Activated CD4-positive, alpha-beta T cell treated with anti-CD3 and anti-CD28 coated beads, Interleukin-2, Interleukin-6, amounts not matched to agents 100 ng/mL and 50 ng/mL, durations not matched to agents 16 hours and 8 hours (primary cell): ENCODE results near the gene P2RX4.
"Not testable (repeated sequence)": the region's sequence is repeated elsewhere in the genome, so short reads cannot be mapped to it uniquely, and the experiment has no call there.

Experiments
- DNase-seq: peaks from one replicate; pipeline ENCODE4 v3.0.0-alpha.2; 2020

Gene P2RX4

GRCh38 chr12:121245951-121246350 lies 36.0 kb downstream of the P2RX4 start:
- DNase-seq = no peak

- no peak for DNase-seq
Measured at GRCh38 chr12:121246893-121247557, 37.1 kb downstream of the P2RX4 start.

GRCh38 chr12:121248622-121249021 lies 38.7 kb downstream of the P2RX4 start:
- DNase-seq = no peak

GRCh38 chr12:121250359-121250758 lies 40.4 kb downstream of the P2RX4 start:
- DNase-seq = no peak

- no peak for DNase-seq
Measured at GRCh38 chr12:121251838-121252237, 41.9 kb downstream of the P2RX4 start.

GRCh38 chr12:121252712-121253345 lies 42.9 kb downstream of the P2RX4 start:
- no peak for DNase-seq

- no peak for DNase-seq
Measured at GRCh38 chr12:121253638-121254335, 43.9 kb downstream of the P2RX4 start.

GRCh38 chr12:121255433-121255832 lies 45.5 kb downstream of the P2RX4 start:
- no peak for DNase-seq

GRCh38 chr12:121257704-121258449 lies 47.9 kb downstream of the P2RX4 start:
- DNase-seq = not testable (repeated sequence)

GRCh38 chr12:121259074-121259473 lies 49.1 kb downstream of the P2RX4 start:
- DNase-seq = no peak

GRCh38 chr12:121260091-121260490 lies 50.2 kb downstream of the P2RX4 start:
- no peak for DNase-seq

- DNase-seq = no peak
Measured at GRCh38 chr12:121261398-121261797, 51.5 kb downstream of the P2RX4 start.

- DNase-seq = no peak
Measured at GRCh38 chr12:121263206-121263935, 53.4 kb downstream of the P2RX4 start.

GRCh38 chr12:121264135-121264534 lies 54.2 kb downstream of the P2RX4 start:
- no peak for DNase-seq

- DNase-seq = no peak
Measured at GRCh38 chr12:121264951-121265515, 55.1 kb downstream of the P2RX4 start.

GRCh38 chr12:121267822-121268221 lies 57.9 kb downstream of the P2RX4 start:
- DNase-seq = no peak

- DNase-seq = no peak
Measured at GRCh38 chr12:121273364-121273896, 63.5 kb downstream of the P2RX4 start.

GRCh38 chr12:121274036-121274763 lies 64.3 kb downstream of the P2RX4 start:
- DNase-seq = no peak

GRCh38 chr12:121277374-121277759 lies 67.4 kb downstream of the P2RX4 start:
- DNase-seq = no peak

GRCh38 chr12:121278169-121279070 lies 68.5 kb downstream of the P2RX4 start:
- DNase-seq = no peak

- no peak for DNase-seq
Measured at GRCh38 chr12:121279071-121279375, 69.1 kb downstream of the P2RX4 start.
